Heart right ventricle (tissue), 16 donors: Measurements from ENCODE around the gene QRFP. TPM values are rescaled to one million over a fixed set of nuclear protein-coding genes. Genes with fewer than 3 reads are reported as not detected.

ENCODE experiments used
- ATAC-seq, 8 donors: fragments of 200-7000 bp; cut with Tn5 transposase; one replicate each; pipeline ENCODE4 v1.9.1; 2020; ENCODE audit warnings: mild to moderate bottlenecking in 8 of 8, moderate library complexity in 8 of 8, moderate number of reproducible peaks in 1 of 8
- DNase-seq, 2 donors: peaks; one replicate each; pipeline ENCODE4 v3.0.0-alpha.2; 2020
- H3K27ac ChIP-seq, 10 donors: fragments of 200-600 bp; sonication (generic) in 2 of 10; one replicate each; pipeline versions ENCODE4 v1.5.0 to v1.8.0; 2020 to 2022; ENCODE audit warnings: mild to moderate bottlenecking in 3 of 10
- H3K27me3 ChIP-seq, 7 donors: fragments of 200-600 bp; one replicate each; pipeline ENCODE4 v1.8.0; 2021 to 2022; ENCODE audit warnings: mild to moderate bottlenecking in 2 of 7
- H3K36me3 ChIP-seq, 9 donors: fragments of 200-600 bp; sonication (generic) in 1 of 9; one replicate each; pipeline versions ENCODE4 v1.5.0 to v1.8.0; 2020 to 2022; ENCODE audit warnings: mild to moderate bottlenecking in 2 of 9
- H3K4me1 ChIP-seq, 9 donors: fragments of 200-600 bp; sonication (generic) in 1 of 9; one replicate each; pipeline versions ENCODE4 v1.5.0 to v1.8.0; 2020 to 2022; ENCODE audit warnings: mild to moderate bottlenecking in 4 of 9
- H3K4me3 ChIP-seq, 10 donors: fragments of 200-600 bp; sonication (generic) in 2 of 10; one replicate each; pipeline versions ENCODE4 v1.5.0 to v1.8.0; 2020 to 2022; ENCODE audit warnings: mild to moderate bottlenecking in 7 of 10, moderate library complexity in 2 of 10
- H3K9me3 ChIP-seq, 11 donors: fragments of 200-600 bp in 10 of 11; sonication (generic) in 2 of 11; one replicate each; pipeline versions ENCODE4 v1.5.0 to v1.8.0; 2013 to 2022; ENCODE audit warnings: mild to moderate bottlenecking in 2 of 11, control low read depth in 1 of 11, moderate library complexity in 1 of 11
- CTCF ChIP-seq, 9 donors: fragments of 200-600 bp; sonication (generic) in 2 of 9; IDR thresholded peaks; one replicate each; pipeline versions ENCODE4 v1.5.0 to v1.8.0; 2021 to 2022; ENCODE audit warnings: antibody characterized with exemption in 9 of 9, mild to moderate bottlenecking in 5 of 9, moderate library complexity in 1 of 9
- WGBS, 2 donors: extraction: QIAGEN DNeasy Blood & Tissue Kit; methylation state at CpG; one replicate each; pipeline ENCODE4 v1.1.7; 2013; ENCODE audit warnings: inconsistent platforms in 1 of 2; 5-methylcytosine and 5-hydroxymethylcytosine counted together
- intact Hi-C, 10 donors: fragments of 100-400 bp; cut with DNase I; formaldehyde crosslinking; loops; one replicate each; pipeline versions ENCODE4 v1.11.1 to v1.14.2; 2022
- polyA plus RNA-seq, 2 donors: library from polyadenylated mRNA; stranded (reverse); fragments of 200-250 nt; gene quantifications; one replicate each; pipeline ENCODE4 v1.2.3, GENCODE V29; 2013
- total RNA-seq, 10 donors: library from RNA; stranded (reverse); fragmentation: NEBNext Ultra II Directional in 3 of 10; extraction: Animal tissue kit (Norgen Biotek cat#: 25700) in 3 of 10; gene quantifications; one replicate each; pipeline versions ENCODE4 v1.2.1 to v1.2.4, GENCODE V29; 2021 to 2023
- donor health status: Arrhythmogenic right ventricular cardiomyopathy.
- donor health status: ischemic (EF 13 %, LVEDD 7.1; RV severe dilation, severe dysfunction).
- donor health status: healthy with polysubstance abuse.
- donor health status: DM: no; HTN: yes; CAD: no.
- donor health status: DM: no; HTN: no; CAD: no.
- donor health status: ischemic (EF 25% LVEDD 6.9; RV normal size, moderate dysfunction).
- donor health status: ischemic (EF 25% LVEDD 5.7; RV mildly dilated, moderate dysfunction).
- donor health status: healthy.
- donor health status: DM: yes; HTN: yes; CAD: no.
- donor health status: Ischemic cardiomyopathy.
- donor health status: ischemic (EF 35%, LVEDD 5.7; RV mildly dilated, moderate dysfunction).
- donor health status: nonischemic (EF 11% LVEDD 7.7; RV severe dilation, severe dysfunction).
- donor health status: DM: yes; HTN: yes; CAD: no.
- donor health status: PGD.
- donor health status: ischemic (EF 29% LVEDD 5.4; RV normal size, mild dysfunction).
- donor health status: nonischemic (EF 23%, LVEDD 6.1; RV moderate dilation, normal function).

The QRFP gene
- total and polyA plus RNA-seq, 12 donors = 0.06 TPM; not detected in 11

- 83 to 87% methylated on average over 8 of the region's 8 CpGs for WGBS, 2 donors
- Histone ChIP-seq H3K27ac (no peak overlapping the region), H3K36me3 (peaks cover 0 to 67% (median 13%) of the 10 kb centered on the region in 9 donors), H3K27me3 (no peaks in the 10 kb centered on the region), H3K4me3 (no peak overlapping the region), H3K9me3 (no peaks in the 10 kb centered on the region), H3K4me1 (peaks cover 10 to 41% (median 38%) of the 10 kb centered on the region in 9 donors)
- ATAC-seq (no peak), DNase-seq (no peak)
- intact Hi-C loops = no loop called here
- no peak for TF ChIP-seq CTCF (IDR thresholded peaks at IDR 0.05)
Measured at GRCh38 chr9:130856474-130856873, 40.1 kb downstream of the QRFP start.

GRCh38 chr9:130854835-130855234, 41.8 kb downstream of the QRFP start:
- H3K4me1 ChIP-seq = peaks cover 0 to 27% (median 23%) of the 10 kb centered on the region in 9 donors
- TF ChIP-seq CTCF (IDR thresholded peaks at IDR 0.05) = no peak
- H3K9me3 ChIP-seq = no peaks in the 10 kb centered on the region
- no peaks in the 10 kb centered on the region for H3K27me3 ChIP-seq
- 92 to 94% methylated on average over 9 of the region's 9 CpGs for WGBS, 2 donors
- H3K36me3 ChIP-seq = peaks cover 0 to 58% (median 13%) of the 10 kb centered on the region in 9 donors
- intact Hi-C loops = no loop called here
- DNase-seq = no peak
- H3K27ac ChIP-seq = no peak overlapping the region
- ATAC-seq = no peak
- no peak overlapping the region for H3K4me3 ChIP-seq

GRCh38 chr9:130854092-130854491, 42.5 kb downstream of the QRFP start:
- H3K4me3 ChIP-seq = no peak overlapping the region
- H3K27me3 ChIP-seq = no peaks in the 10 kb centered on the region
- no peak for TF ChIP-seq CTCF (IDR thresholded peaks at IDR 0.05)
- no peak for ATAC-seq
- 84 to 85% methylated on average over 8 of the region's 8 CpGs for WGBS, 2 donors
- no peak for DNase-seq
- no peak overlapping the region for H3K27ac ChIP-seq
- no peaks in the 10 kb centered on the region for H3K9me3 ChIP-seq
- H3K36me3 ChIP-seq = peaks cover 0 to 51% (median 13%) of the 10 kb centered on the region in 9 donors
- H3K4me1 ChIP-seq = peaks cover under 1 to 28% (median 17%) of the 10 kb centered on the region in 9 donors
- intact Hi-C loops = no loop called here

- Histone ChIP-seq H3K27me3 (no peaks in the 10 kb centered on the region), H3K4me1 (peaks cover 2 to 28% (median 15%) of the 10 kb centered on the region in 9 donors), H3K4me3 (no peak overlapping the region), H3K27ac (peak overlapping the region in 3 of 10 donors; percentile 10 to 38 (median 11)), H3K36me3 (peaks cover 0 to 42% (median 13%) of the 10 kb centered on the region in 9 donors), H3K9me3 (no peaks in the 10 kb centered on the region)
- no peak for ATAC-seq
- 88 to 91% methylated on average over 7 of the region's 7 CpGs for WGBS, 2 donors
- TF ChIP-seq CTCF (IDR thresholded peaks at IDR 0.05) = no peak
- DNase-seq = no peak
- intact Hi-C loops = no loop called here
Measured at GRCh38 chr9:130852801-130853200, 43.8 kb downstream of the QRFP start.
